Suprapubic skin (tissue), 3 donors: Measurements from ENCODE around the gene ZFYVE26.

Experiments
- POLR2AphosphoS5 ChIP-seq, 3 donors: sonication (generic); formaldehyde crosslinking; IDR thresholded peaks; one replicate each; pipeline ENCODE4 v1.6.1; 2017; ENCODE audit warnings: antibody characterized with exemption in 3 of 3
- TF ChIP-seq, protein P1 (sequence below), 2 donors: fragments of 200-600 bp in 1 of 2; fragments of 450-650 bp in 1 of 2; sonication (generic) in 1 of 2; IDR thresholded peaks; one replicate each; pipeline ENCODE4 v1.5.1; 2016 to 2019; ENCODE audit warnings: antibody characterized with exemption in 2 of 2, mild to moderate bottlenecking in 1 of 2, moderate library complexity in 1 of 2

DNA sequence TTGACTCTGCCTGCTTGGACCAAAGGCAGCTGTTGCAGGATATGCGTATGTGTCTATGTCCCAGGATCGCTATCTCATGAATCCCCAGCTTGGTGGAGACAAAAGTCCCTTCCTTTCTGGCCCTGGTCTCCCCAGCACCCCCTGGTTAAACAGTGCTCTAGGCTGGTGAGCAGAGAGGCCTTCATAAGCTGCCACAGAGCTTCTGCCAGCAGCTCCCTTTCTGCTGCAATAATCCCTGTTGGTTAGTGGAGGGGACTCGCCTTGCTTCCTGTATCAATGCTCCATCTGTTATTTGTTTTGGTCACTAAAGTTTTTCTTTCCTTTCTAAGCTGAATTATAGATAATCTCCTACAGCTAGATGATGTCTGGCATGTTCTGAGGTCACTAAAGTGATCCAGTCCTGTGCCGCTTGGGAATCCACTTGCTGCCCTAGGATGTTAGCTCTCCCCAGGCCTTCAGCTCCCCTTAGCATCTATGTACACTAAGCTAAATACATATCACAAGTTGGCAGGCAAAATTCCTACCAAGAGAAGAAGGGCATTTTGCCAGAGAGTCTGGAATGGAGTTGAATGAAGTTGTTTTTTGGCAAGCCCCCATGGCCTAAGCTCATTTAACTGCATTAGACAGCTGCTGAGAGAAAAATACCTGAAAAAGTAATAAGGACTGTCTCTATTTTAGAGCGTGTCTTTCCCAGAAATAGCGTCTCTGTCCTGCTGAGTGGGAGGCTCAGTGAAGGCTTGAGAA, 66.9 kb downstream of the ZFYVE26 start:
- TF ChIP-seq, protein P1, sequence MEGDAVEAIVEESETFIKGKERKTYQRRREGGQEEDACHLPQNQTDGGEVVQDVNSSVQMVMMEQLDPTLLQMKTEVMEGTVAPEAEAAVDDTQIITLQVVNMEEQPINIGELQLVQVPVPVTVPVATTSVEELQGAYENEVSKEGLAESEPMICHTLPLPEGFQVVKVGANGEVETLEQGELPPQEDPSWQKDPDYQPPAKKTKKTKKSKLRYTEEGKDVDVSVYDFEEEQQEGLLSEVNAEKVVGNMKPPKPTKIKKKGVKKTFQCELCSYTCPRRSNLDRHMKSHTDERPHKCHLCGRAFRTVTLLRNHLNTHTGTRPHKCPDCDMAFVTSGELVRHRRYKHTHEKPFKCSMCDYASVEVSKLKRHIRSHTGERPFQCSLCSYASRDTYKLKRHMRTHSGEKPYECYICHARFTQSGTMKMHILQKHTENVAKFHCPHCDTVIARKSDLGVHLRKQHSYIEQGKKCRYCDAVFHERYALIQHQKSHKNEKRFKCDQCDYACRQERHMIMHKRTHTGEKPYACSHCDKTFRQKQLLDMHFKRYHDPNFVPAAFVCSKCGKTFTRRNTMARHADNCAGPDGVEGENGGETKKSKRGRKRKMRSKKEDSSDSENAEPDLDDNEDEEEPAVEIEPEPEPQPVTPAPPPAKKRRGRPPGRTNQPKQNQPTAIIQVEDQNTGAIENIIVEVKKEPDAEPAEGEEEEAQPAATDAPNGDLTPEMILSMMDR (IDR thresholded peaks at IDR 0.05) = no peak
- no peak for TF ChIP-seq POLR2AphosphoS5 (IDR thresholded peaks at IDR 0.05)
